DND-41 (cell line): Measurements from ENCODE around the gene PIAS1.
A peak's percentile ranks its signal among the peaks of the same experiment; 100 is the strongest.
"Not testable (repeated sequence)": the region's sequence is repeated elsewhere in the genome, so short reads cannot be mapped to it uniquely, and the experiment has no call there.

Experiments
- ATAC-seq: fragments of 200-7000 bp; cut with Tn5 transposase; 3 replicates; pipeline ENCODE4 v1.9.1; 2021; ENCODE audit warnings: low read depth; ENCODE audit not compliant: insufficient read depth
- DNase-seq: peaks from one replicate; pipeline ENCODE4 v3.0.0-alpha.2; 2020
- H2AFZ ChIP-seq: 2 replicates; pipeline ENCODE4 v1.6.0; 2012; ENCODE audit warnings: low read depth, low read length
- H3K27ac ChIP-seq: 2 replicates; pipeline ENCODE4 v1.5.1; 2012; ENCODE audit warnings: low read length, inconsistent platforms
- H3K27me3 ChIP-seq: fragments of 200-600 bp; sonication (generic); 2 replicates; pipeline ENCODE4 v1.6.0; 2012; ENCODE audit warnings: low read length, mild to moderate bottlenecking, inconsistent platforms; ENCODE audit not compliant: insufficient read depth, poor library complexity
- H3K36me3 ChIP-seq: 2 replicates; pipeline ENCODE4 v1.5.1; 2012; ENCODE audit warnings: low read length, inconsistent platforms; ENCODE audit not compliant: insufficient read depth
- H3K4me1 ChIP-seq: 2 replicates; pipeline ENCODE4 v1.5.1; 2012; ENCODE audit warnings: mild to moderate bottlenecking, low read length; ENCODE audit not compliant: insufficient read depth
- H3K4me2 ChIP-seq: 2 replicates; pipeline ENCODE4 v1.6.0; 2012; ENCODE audit warnings: mild to moderate bottlenecking, moderate library complexity, low read length, inconsistent platforms; ENCODE audit not compliant: insufficient read depth
- H3K4me3 ChIP-seq, 2 experiments: fragments of 200-600 bp in 1 of 2; shearing (Covaris generic) in 1 of 2; 2 replicates each; pipeline ENCODE4 v1.5.1; 2012 to 2016; ENCODE audit warnings: inconsistent platforms in 2 of 2, low read length in 2 of 2, mild to moderate bottlenecking in 2 of 2, low read depth in 1 of 2, moderate library complexity in 1 of 2
- H3K79me2 ChIP-seq: 2 replicates; pipeline ENCODE4 v1.6.0; 2012; ENCODE audit warnings: low read length, inconsistent platforms; ENCODE audit not compliant: insufficient read depth
- H3K9ac ChIP-seq: 2 replicates; pipeline ENCODE4 v1.6.0; 2012; ENCODE audit warnings: low read depth, mild to moderate bottlenecking, inconsistent platforms, low read length, moderate library complexity
- H3K9me3 ChIP-seq: 2 replicates; pipeline ENCODE4 v1.5.1; 2012; ENCODE audit warnings: low read length, moderate library complexity, mild to moderate bottlenecking, inconsistent platforms; ENCODE audit not compliant: insufficient read depth, severe bottlenecking
- H4K20me1 ChIP-seq: 2 replicates; pipeline ENCODE4 v1.6.0; 2012; ENCODE audit warnings: low read length; ENCODE audit not compliant: insufficient read depth
- EZH2 ChIP-seq: IDR thresholded peaks from 3 replicates; pipeline ENCODE4 v1.6.1; 2012; ENCODE audit warnings: borderline replicate concordance, low read depth, mild to moderate bottlenecking, moderate library complexity, low read length, inconsistent platforms; ENCODE audit not compliant: severe bottlenecking
- TF ChIP-seq, protein P1 (sequence below): IDR thresholded peaks from 2 replicates; pipeline ENCODE4 v1.5.1; 2012; ENCODE audit warnings: borderline replicate concordance, low read length, moderate library complexity, mild to moderate bottlenecking; ENCODE audit not compliant: poor library complexity, severe bottlenecking; ENCODE audit errors: extremely low read depth

PIAS1 gene

DNA sequence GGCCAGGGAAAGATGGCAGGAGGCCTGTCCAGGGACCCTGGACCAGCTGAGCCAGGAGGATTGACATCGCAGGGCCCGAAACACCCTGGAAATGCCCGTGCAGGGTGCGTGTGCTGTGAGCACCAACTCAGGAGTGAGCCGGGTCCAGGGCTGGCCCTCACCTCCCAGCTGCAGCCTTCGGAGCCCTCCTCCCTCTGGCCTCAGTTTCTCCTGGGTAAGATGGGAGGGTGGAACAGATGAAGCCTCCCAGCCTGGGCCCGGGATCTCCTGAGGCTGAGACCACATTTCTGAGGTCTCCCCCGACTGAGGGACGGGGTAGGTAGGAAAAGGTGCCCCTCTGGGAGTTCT, 156.3 kb downstream of the PIAS1 start:
- Histone ChIP-seq H3K4me2 (no peak overlapping the region), H3K4me3 (no peak overlapping the region), H3K9ac (no peak overlapping the region), H3K79me2 (peaks cover 39% of the 10 kb centered on the region), H3K4me1 (no peaks in the 10 kb centered on the region), H3K27me3 (no peaks in the 10 kb centered on the region), H3K27ac (no peak overlapping the region), H3K9me3 (no peaks in the 10 kb centered on the region), H2AFZ (no peak overlapping the region), H3K36me3 (peaks cover 54% of the 10 kb centered on the region), H4K20me1 (peaks cover 55% of the 10 kb centered on the region)
- TF ChIP-seq, protein P1, sequence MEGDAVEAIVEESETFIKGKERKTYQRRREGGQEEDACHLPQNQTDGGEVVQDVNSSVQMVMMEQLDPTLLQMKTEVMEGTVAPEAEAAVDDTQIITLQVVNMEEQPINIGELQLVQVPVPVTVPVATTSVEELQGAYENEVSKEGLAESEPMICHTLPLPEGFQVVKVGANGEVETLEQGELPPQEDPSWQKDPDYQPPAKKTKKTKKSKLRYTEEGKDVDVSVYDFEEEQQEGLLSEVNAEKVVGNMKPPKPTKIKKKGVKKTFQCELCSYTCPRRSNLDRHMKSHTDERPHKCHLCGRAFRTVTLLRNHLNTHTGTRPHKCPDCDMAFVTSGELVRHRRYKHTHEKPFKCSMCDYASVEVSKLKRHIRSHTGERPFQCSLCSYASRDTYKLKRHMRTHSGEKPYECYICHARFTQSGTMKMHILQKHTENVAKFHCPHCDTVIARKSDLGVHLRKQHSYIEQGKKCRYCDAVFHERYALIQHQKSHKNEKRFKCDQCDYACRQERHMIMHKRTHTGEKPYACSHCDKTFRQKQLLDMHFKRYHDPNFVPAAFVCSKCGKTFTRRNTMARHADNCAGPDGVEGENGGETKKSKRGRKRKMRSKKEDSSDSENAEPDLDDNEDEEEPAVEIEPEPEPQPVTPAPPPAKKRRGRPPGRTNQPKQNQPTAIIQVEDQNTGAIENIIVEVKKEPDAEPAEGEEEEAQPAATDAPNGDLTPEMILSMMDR: no peak
- no peak for TF ChIP-seq EZH2
- ATAC-seq: no peak
- DNase-seq: no peak

- TF ChIP-seq, protein P1: peak; percentile 74
- TF ChIP-seq EZH2: no peak
- H3K79me2 ChIP-seq: peaks cover 46% of the 10 kb centered on the region
- ATAC-seq: peak; percentile 77
- no peak overlapping the region for H3K9ac ChIP-seq
- H3K9me3 ChIP-seq: no peaks in the 10 kb centered on the region
- H2AFZ ChIP-seq: no peak overlapping the region
- H3K4me2 ChIP-seq: no peak overlapping the region
- no peak overlapping the region for H3K27ac ChIP-seq
- H4K20me1 ChIP-seq: peaks cover 57% of the 10 kb centered on the region
- DNase-seq: peak; percentile 56
- no peaks in the 10 kb centered on the region for H3K27me3 ChIP-seq
- no peak overlapping the region for H3K4me3 ChIP-seq
- H3K4me1 ChIP-seq: no peaks in the 10 kb centered on the region
- H3K36me3 ChIP-seq: peaks cover 58% of the 10 kb centered on the region
Measured at GRCh38 chr15:68210821-68211655, 156.9 kb downstream of the PIAS1 start.

GRCh38 chr15:68211656-68212320, 157.7 kb downstream of the PIAS1 start:
- Histone ChIP-seq H3K4me3 (no peak overlapping the region), H3K36me3 (peaks cover 63% of the 10 kb centered on the region), H2AFZ (no peak overlapping the region), H3K9ac (no peak overlapping the region), H4K20me1 (peaks cover 58% of the 10 kb centered on the region), H3K79me2 (peaks cover 53% of the 10 kb centered on the region), H3K27me3 (no peaks in the 10 kb centered on the region), H3K27ac (no peak overlapping the region), H3K9me3 (no peaks in the 10 kb centered on the region), H3K4me2 (no peak overlapping the region), H3K4me1 (no peaks in the 10 kb centered on the region)
- DNase-seq: no peak
- ATAC-seq: no peak
- no peak for TF ChIP-seq EZH2
- TF ChIP-seq, protein P1: no peak

GRCh38 chr15:68213491-68213845, 159.4 kb downstream of the PIAS1 start:
- not testable (repeated sequence) for H3K4me3 ChIP-seq, H3K4me1 ChIP-seq, H3K9ac ChIP-seq, H3K9me3 ChIP-seq, ATAC-seq, DNase-seq, H2AFZ ChIP-seq, H3K27ac ChIP-seq, H3K27me3 ChIP-seq, H3K4me2 ChIP-seq
- Histone ChIP-seq H3K36me3 (peaks cover 66% of the 10 kb centered on the region), H3K79me2 (peaks cover 68% of the 10 kb centered on the region), H4K20me1 (peaks cover 59% of the 10 kb centered on the region)
